NCI-H2196 (cell line): ENCODE measurements around the gene PDK2.

Experiments used
- DNase-seq: peaks from one replicate; lab custom pipeline; 2025; ENCODE audit not compliant: unreplicated experiment; lab: John Stamatoyannopoulos, UW

The PDK2 gene

DNA sequence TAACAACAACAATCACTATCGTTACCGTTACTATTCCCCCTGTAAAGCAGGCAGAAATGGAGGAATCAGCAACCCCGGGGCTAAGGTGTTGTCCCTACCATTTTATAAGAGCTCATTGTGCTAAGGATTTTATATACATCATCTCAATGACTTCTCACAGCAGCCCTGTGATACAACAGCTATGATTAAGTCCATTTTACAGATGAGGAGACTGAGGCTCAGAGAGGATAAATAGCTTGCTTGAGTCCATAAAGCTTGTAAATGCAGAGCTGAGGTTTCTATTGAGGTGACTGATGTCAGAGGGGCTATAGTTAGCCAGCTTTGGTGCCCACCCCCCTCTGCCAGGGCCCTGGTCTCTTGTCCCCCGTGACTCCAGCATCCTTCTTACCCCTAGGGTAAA, 16.7 kb upstream of the PDK2 start:
- no peak for DNase-seq

DNA sequence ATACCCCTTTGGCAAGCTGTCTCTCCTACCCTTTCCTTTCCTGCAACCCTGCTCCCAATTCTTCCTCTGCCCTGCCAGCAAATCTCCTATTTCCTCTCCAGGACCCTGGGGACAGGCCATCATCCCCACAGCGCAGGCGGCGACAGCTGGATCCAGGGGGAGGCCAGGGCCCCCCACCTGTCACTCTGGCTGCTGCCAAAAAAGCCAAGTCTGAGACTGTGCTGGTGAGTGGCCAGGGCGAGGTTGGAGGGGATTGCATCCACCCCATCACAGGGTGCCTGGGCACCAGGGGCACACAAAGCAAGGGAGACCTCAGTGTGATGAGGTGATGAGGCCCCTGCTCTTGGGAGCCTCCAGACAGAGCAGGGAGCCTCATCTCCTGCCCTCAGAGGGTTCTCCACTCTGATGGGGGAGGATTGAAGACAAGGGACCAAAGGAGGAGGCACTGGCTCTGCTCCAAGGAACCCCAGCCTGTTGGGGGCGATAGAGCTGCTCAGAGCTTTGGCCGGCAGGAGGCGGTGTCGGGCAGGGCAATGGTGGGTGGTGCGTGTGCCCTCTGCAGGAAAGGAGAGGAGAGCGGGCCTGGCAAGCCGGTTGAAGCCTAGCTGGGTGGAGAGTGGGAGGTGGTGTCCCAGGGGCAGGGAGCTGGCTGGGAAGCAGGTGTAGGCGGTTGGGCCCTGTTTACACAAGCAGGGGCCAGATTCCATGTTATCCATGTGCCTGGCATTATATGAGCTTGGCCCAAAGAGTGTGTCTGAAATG, 15.6 kb upstream of the PDK2 start:
- DNase-seq = no peak

DNA sequence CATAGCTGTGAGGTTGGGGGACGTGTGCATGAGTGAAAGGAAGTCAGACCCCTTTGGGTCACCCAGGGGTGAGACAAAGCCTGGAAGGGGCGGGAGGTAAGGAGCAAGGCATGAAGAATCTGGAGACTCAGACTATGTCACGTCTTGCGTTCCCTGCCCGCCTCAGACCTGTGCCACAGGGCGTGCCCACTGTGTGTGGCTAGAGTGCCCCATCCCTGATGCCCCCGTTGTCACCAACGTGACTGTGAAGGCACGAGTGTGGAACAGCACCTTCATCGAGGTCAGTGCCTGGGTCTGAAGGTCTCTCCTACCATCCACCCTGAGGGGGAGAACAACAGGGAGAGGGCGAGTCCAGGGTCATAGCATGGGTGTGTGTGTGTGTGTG, 15.1 kb upstream of the PDK2 start:
- DNase-seq = no peak

DNA sequence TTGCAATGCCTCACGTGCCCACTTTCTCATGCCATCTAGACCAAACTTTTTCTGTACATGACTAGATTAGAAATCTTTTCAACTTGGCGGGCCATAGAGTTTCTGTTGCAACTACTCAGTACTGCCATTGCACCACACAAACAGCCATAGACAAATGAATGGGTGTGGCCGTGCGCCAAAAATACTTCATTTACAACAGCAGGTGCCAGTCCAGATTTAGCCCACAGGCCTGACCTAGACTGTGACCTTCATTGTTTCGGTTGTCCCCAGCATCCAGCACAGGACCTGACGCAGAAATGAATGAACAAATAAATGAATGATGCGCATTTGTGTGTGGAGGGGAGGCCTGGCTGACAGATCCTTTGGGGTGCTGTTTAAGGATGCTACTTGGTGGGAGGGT, 14.3 kb upstream of the PDK2 start:
- DNase-seq = no peak

DNA sequence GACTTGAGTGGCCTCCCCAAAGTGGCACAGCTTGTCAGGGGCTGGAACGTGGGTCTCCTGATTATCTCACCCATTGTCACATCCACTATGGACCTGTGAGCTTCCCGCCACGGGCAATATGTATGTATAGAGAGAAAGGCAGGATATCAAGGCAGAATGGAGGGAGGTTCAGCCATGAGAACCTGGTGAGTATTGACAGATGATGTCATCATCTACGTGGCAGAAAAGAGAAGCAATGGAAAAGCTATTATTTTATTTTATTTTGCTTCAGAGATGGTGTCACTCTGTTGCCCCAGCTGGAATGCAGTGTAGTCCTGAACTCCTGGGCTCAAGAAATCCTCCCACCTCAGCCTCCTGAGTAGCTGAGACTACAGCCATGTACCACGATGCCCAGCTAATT, 13.4 kb upstream of the PDK2 start:
- DNase-seq = no peak

DNA sequence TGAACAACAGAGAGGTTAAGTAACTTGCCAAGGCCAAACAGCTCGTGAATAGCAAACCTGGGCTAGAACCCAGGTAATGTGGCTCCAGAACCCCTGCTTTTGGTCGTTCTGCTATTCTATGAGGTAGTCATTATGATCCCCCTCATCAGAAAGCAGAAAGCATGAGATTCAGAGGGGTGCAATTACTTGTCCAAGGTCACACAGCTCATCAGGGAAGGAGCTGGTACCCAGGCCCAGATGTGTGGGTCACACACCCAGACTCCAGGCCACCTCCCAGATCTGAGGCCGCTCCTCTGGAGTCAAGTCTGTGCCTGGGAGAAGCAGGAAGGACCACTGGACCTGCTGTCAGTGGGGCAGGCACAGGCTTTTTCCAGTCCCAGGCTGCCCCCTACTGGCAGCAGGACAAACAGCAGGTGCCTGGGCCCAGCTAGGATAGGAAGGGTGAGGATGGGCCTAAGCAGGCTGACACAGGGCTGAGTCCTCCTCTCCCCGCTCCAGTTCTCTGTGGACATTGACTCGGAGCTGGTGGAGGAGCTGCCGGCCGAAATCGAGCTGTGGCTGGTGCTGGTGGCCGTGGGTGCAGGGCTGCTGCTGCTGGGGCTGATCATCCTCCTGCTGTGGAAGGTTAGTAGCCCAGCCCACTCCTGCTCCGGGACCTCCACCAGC, 7.8 kb upstream of the PDK2 start:
- peak; percentile 71 for DNase-seq

DNA sequence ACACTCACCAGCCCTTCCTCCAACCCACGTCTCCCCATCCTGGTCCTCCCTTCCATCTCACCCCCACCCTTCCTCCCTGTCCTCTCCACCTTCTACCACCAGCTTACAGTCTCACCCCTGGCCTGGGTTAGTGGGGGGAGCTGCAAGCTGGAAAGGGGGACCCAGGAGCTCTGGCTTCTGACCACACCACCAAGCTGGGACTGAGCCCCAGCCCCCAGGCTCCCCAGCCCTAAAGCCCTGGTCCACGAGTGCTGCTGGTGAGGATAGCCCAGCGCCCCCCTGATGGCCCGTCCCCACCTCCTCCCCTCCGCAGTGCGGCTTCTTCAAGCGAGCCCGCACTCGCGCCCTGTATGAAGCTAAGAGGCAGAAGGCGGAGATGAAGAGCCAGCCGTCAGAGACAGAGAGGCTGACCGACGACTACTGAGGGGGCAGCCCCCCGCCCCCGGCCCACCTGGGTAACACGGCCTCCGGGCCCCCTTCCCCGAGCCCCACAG, 7.2 kb upstream of the PDK2 start:
- DNase-seq = no peak

DNA sequence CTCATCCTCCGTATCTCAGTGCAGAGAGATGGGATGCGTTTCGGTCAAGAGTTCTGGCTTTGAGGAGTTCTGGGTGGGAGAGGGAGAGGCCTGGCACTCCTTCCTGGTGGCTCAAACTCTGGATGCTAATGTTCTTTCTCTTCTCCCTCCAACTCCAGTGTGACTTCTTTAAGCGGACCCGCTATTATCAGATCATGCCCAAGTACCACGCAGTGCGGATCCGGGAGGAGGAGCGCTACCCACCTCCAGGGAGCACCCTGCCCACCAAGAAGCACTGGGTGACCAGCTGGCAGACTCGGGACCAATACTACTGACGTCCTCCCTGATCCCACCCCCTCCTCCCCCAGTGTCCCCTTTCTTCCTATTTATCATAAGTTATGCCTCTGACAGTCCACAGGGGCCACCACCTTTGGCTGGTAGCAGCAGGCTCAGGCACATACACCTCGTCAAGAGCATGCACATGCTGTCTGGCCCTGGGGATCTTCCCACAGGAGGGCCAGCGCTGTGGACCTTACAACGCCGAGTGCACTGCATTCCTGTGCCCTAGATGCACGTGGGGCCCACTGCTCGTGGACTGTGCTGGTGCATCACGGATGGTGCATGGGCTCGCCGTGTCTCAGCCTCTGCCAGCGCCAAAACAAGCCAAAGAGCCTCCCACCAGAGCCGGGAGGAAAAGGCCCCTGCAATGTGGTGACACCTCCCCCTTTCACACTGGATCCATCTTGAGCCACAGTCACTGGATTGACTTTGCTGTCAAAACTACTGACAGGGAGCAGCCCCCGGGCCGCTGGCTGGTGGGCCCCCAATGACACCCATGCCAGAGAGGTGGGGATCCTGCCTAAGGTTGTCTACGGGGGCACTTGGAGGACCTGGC, 6.0 kb upstream of the PDK2 start:
- DNase-seq = no peak

DNA sequence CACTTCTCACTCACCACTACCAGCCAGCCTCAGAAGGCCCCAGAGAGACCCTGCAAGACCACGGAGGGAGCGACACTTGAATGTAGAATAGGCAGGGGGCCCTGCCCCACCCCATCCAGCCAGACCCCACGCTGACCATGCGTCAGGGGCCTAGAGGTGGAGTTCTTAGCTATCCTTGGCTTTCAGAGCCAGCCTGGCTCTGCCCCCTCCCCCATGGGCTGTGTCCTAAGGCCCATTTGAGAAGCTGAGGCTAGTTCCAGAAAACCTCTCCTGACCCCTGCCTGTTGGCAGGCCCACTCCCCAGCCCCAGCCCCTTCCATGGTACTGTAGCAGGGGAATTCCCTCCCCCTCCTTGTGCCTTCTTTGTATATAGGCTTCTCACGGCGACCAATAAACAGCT, 5.1 kb upstream of the PDK2 start:
- DNase-seq = no peak

DNA sequence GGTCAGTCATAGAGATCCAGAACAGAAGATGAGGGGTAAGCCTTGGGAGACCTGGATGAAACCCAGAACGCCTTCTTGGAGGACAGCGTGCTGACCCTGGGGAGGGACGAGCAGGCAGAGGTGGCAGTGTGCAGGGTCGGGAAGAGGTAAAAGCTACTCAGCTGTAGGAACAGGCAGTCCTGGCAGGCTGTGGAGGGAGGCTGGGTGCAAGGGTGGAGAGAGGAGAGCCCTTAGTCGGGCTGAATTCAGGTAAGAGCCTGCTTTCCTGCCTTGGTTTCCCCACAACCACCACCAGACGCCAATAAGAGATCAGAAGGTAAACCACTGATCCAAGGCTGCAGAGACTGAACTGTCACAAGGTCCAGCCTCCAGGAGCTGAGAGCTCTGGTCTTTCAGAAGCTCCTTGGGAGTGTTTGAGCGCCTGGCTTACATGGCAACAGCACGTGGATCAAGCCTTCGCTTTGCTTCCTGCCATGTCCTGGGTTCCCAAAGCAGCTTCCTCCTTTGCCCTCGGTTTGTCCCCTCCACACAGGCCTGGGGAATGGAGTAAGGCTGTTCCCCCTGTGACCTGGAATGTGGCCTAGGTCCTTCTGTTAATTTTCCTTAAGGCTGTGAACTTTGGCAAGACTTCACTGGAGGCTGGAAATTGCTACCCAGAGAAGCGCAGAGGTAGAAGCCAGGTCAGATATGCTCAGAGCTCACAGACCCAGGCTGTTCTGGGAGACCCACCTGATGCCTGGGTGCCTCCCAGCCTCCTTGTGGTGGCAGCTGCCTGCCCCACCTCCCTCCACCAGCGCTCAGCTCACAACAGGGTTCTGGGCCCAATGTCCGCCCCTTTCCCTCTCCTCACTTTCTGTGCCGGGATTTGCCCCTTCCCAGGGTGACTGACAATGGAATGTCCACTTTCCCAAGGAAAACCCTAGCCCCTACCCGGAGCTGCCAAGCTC, 3.9 kb upstream of the PDK2 start:
- no peak for DNase-seq

DNA sequence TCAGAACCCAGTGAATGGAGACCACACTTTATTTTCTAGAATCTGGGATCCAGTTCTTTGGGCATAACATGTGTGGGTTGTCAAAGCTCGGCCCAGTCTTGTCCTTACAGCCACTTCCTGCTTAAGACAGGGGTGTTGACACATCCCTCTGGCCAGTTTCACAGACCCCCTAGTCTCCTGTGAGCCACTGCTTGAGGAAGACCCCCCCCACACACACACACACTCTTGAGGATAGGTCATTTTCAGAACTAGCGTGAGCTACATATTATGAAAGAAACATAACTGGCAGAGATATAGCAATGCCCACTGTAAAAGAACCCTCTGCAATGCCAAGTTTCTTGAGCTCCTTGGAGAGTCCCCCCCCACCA, 3.2 kb upstream of the PDK2 start:
- no peak for DNase-seq

DNA sequence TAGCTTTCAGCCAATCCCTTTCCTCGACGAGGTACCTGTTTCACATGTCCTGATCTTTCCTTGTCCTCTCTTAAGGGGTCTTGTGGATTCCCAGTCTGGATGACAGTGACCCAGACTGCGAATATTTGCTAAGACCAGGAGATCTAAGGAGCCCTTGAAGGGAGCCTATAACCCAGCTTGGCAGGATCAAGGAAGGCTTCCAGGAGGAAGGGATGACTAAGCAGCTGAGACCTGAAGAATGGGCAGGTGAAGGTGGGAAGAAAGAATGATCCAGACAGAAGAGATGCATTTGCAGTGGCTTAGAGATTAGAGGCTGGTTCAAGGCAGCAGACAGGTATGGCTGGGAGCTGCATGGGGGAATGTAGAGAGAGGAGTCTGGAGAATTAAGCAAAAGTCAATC, 1.9 kb upstream of the PDK2 start:
- DNase-seq = no peak

DNA sequence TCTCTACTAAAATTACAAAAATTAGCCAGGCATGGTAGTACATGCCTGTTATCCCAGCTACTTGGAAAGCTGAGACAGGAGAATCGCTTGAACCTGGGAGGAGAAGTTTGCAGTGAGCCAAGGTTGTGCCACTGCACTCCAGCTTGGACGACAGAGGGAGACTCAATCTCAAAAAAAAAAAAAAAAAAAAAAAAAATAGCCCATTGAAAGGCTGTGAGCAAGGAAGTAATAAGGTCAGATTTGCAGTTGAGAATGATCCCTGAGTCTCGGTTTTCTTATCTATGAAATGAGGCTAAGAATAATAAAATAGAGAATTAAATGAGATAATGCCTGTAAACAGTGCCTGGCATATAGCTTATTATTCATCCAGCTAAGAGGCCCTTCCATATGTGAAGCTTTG, 1.3 kb upstream of the PDK2 start:
- no peak for DNase-seq

DNA sequence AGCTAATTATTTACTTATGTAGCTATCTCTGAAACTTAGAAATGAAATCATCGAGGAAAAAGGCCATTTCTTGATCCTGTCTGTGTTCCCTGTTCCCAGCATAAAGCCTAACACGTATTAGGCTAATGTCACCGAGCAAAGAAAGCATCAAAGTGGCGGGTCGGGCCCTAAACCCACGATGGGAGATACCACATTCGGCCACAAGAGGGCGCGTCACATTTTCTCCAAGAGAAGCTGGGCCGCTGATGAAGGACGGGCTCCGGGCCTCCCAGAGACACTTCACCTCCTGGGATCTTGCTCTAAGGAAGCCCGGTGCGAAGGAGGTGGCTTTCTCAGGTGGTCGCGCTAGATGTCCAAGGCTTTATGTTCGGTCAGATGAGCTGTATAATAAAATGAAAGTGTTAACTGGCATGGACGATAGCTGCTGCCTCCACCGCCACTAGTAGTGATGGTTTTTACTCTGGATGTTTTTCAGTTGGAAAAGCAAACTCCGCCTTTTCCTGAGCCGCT, 853 bp upstream of the PDK2 start:
- DNase-seq = peak; percentile 92

DNA sequence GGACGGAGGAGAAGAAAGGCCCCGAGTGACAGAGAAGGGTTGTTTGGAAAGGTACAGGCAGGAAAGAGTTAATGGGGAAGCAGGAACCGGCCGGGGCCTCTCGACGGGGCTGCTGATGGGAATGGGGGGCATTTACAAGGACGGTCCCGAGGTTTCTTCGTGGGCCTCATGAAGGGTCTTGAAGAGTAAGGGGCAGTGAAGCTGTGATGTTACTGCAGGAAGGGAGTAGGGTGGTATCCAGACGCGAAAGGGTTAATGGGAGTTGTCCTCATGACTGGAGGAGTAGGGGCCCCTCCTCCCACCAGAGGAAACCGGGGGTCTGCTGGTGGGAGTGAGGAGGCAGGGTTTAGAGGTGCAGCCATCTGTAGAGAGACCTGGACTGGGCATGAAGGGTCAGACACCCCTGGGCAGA, 481 bp downstream of the PDK2 start:
- DNase-seq = no peak

DNA sequence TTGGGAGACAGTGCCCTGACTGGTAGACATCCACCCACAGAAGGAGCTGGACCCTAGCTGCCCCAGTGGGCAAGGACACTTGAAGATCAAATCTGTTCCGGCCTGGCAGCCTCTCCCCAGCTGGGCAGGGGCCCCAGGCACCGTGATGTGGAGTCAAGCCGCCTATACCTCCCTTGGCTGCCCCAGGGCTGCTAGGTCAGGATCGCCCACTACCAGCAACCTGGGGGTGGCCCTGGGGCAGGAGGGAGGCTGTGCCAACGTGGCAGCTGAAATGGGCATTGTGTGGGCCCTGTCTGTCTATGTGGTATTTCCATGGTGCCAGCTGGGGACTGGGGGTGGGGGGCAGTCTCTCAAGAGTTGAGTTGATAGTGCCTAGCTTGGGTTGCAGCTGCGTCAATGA, 941 bp downstream of the PDK2 start:
- no peak for DNase-seq

DNA sequence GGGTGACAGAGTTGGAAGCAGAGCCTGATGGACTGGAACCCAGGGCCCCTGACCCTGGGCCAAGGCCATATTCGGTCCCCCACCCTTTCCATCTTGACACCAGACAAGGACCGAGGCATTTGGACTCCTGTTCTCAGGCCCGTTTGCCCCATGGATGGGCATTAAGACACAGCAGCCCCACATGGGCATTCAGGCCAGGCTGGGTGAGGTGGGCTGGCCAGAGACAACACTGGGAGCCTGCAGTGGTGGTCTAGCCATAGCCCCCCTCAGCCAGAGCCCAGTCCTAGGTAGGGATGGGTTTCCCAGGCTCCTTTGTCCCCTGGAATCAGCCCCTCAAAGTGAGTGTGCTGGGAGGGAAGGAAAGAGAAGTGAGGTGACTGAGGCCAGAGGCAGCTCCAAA, 1.6 kb downstream of the PDK2 start:
- DNase-seq = no peak

DNA sequence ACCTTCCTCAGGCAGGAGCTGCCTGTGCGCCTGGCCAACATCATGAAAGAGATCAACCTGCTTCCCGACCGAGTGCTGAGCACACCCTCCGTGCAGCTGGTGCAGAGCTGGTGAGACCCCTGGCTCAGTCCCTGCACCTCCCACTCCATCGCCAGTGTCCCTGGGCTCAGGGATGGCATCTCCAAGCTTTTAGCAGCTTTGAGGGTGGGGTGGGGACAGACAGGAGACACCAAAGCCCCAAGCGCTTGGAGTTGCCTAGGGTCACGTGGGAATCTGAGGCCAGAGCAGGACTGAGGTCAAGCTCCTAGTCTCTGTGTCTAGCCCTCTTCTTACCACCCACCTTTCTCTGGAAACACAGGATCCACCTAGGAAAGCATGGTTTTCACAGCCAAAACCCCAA, 2.3 kb downstream of the PDK2 start:
- no peak for DNase-seq

DNA sequence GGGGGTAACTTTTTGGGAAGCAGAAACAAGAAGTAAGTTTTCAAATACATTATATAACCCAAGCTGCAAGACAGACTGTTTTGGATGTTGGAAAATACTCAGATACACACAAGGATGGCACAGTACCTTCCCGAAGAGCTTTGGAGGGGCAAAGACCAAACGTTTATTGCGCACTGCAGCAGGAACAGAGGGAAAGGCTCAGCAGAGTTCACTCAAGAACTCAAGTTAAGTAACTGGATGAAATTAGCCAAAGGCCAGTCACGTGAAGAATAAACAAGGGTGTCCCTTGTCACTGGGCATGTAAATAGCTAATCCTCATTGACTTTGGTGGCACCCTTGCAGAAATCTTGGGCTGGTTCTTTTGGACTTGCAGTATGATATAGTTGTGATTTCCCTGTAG, 2.8 kb downstream of the PDK2 start:
- DNase-seq = no peak

DNA sequence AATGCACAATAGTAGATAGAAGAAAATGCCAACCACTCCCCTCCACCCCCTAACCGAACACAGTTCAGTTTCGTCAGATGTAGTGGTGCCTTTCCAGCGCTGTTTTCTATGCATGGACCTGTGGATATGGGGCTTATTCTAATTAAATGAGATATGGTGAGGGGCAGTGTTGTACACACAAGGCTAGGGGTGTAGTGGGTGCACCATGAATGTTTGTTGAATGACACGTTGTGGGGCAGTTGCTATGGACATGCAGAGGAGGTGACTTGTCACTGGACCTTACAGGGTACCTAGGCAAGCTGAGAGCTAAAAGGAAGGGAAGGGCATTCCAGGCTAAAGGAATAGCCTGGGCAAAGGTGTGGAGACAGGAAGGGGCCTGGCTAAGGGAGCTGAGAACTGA, 3.4 kb downstream of the PDK2 start:
- no peak for DNase-seq

DNA sequence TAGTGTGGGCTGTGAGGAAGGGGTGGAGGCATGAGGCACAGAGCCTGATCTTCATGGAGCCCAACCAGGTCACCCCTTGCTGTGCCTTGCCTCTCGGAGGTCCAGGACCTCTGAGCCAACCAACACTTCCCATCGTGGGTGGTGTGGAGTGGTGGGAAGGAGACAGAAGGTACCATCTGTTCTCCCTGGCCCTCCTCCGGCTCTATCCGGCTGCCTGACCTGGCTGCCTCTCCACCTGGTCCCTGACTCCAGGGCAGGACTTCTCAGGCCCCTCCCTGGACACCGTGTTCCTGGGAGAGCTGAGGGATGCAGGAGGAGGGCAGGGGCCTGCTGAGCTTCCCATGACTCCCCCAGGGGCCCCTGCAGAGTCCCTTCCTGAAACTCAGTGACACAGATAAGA, 3.9 kb downstream of the PDK2 start:
- no peak for DNase-seq
